ENCODE results near the gene VPS13D. TPM values are rescaled to one million over a fixed set of nuclear protein-coding genes. Genes with fewer than 3 reads are reported as not detected.
"Not testable (repeated sequence)": the region's sequence is repeated elsewhere in the genome, so short reads cannot be mapped to it uniquely, and the experiment has no call there.

The VPS13D gene
- total RNA-seq, 1 experiment from 2014 or later, result 29.0 TPM

GRCh38 chr1:12386130-12386529 lies 156.3 kb downstream of the VPS13D start (continued):
- no peak for TF ChIP-seq AFF4 (CRISPR knock-in tag; IDR thresholded peaks at IDR 0.05; ENCODE audit: borderline replicate concordance)
- no peak for TF ChIP-seq KAT7 (CRISPR knock-in tag; IDR thresholded peaks at IDR 0.05; ENCODE audit: borderline replicate concordance)
- no peak for TF ChIP-seq IRF2 (CRISPR knock-in tag; IDR thresholded peaks at IDR 0.05; ENCODE audit: borderline replicate concordance, low read depth)
- TF ChIP-seq NR1H2 (CRISPR knock-in tag; IDR thresholded peaks at IDR 0.05), result no peak
- no peak for TF ChIP-seq JAZF1 (CRISPR knock-in tag; IDR thresholded peaks at IDR 0.05)

- POLR2A ChIA-PET, result no interaction called here
Observed at GRCh38 chr1:12387641-12388040, 157.8 kb downstream of the VPS13D start.

GRCh38 chr1:12390296-12390695 lies 160.5 kb downstream of the VPS13D start:
- H3K27ac Mint-ChIP-seq, POLR2A ChIA-PET: not testable (repeated sequence)
- peaks cover 53% of the 10 kb centered on the region for H3K36me3 Mint-ChIP-seq

More at GRCh38 chr1:12387641-12388040, 157.8 kb downstream of the VPS13D start:
- H3K4me1 Mint-ChIP-seq, result no peaks in the 10 kb centered on the region
- H3K36me3 Mint-ChIP-seq, result peaks cover 69% of the 10 kb centered on the region
- no peak for DNase-seq (ENCODE audit: low spot score)
- CTCF ChIA-PET, result no interaction called here
- no peak for TF ChIP-seq SP1 (CRISPR knock-in tag; conservative IDR thresholded peaks at IDR 0.05)
- TF ChIP-seq ZNF317 (CRISPR knock-in tag; IDR thresholded peaks at IDR 0.05; ENCODE audit: borderline replicate concordance, low read depth), result peak; percentile 94
- H3K4me3 Mint-ChIP-seq, result no peak overlapping the region
- H3K27ac Mint-ChIP-seq, result no peak overlapping the region
- no peak for ATAC-seq
- H3K27me3 Mint-ChIP-seq (ENCODE audit: low read depth), result no peaks in the 10 kb centered on the region
- peaks cover 22% of the 10 kb centered on the region for H3K9me3 Mint-ChIP-seq

GRCh38 chr1:12397462-12398450 lies 167.9 kb downstream of the VPS13D start:
- POLR2A ChIA-PET, result no interaction called here
- DNase-seq (ENCODE audit: low spot score), result no peak
- CTCF ChIA-PET, result interaction anchor here (1.2 kb wide), 1 partner anchor 10 kb away, joined by 3 read pairs; no protein-coding TSS in a partner anchor
- Mint-ChIP-seq H3K9me3 (no peaks in the 10 kb centered on the region), H3K36me3 (peaks cover 3% of the 10 kb centered on the region; the same call in 1 of the 2 replicates), H3K27ac (no peak overlapping the region), H3K27me3 (ENCODE audit: low read depth) (no peaks in the 10 kb centered on the region), H3K4me3 (no peak overlapping the region), H3K4me1 (no peaks in the 10 kb centered on the region)
- ATAC-seq, result no peak
- TF ChIP-seq ZNF425 (CRISPR knock-in tag; conservative IDR thresholded peaks at IDR 0.05) (no peak), IRF1 (CRISPR knock-in tag; IDR thresholded peaks at IDR 0.05) (no peak), ARID4B (CRISPR knock-in tag; IDR thresholded peaks at IDR 0.05; ENCODE audit: borderline replicate concordance) (no peak), IRF2 (CRISPR knock-in tag; IDR thresholded peaks at IDR 0.05; ENCODE audit: borderline replicate concordance, low read depth) (no peak), ATF3 (CRISPR knock-in tag; conservative IDR thresholded peaks at IDR 0.05) (no peak), ZNF263 (CRISPR knock-in tag; IDR thresholded peaks at IDR 0.05; ENCODE audit: low read depth) (no peak), CTCF (IDR thresholded peaks at IDR 0.05) (no peak)

More at GRCh38 chr1:12390296-12390695, 160.5 kb downstream of the VPS13D start:
- ATAC-seq; DNase-seq (ENCODE audit: low spot score); H3K4me1 Mint-ChIP-seq; CTCF ChIA-PET; H3K4me3 Mint-ChIP-seq; H3K27me3 Mint-ChIP-seq (ENCODE audit: low read depth): not testable (repeated sequence)
- H3K9me3 Mint-ChIP-seq, result peaks cover 22% of the 10 kb centered on the region

Data from WTC11 (cell line).